Pancreas (tissue), 10 donors: Measurements from ENCODE around the gene ACOT7. TPM values are rescaled to one million over a fixed set of nuclear protein-coding genes. Genes with fewer than 3 reads are reported as not detected.
A peak's percentile ranks its signal among the peaks of the same experiment; 100 is the strongest.

Source experiments
- ATAC-seq, 4 donors: fragments of 200-7000 bp; cut with Tn5 transposase; one replicate each; pipeline versions ENCODE4 v1.8.0 to v1.9.1; 2020; ENCODE audit warnings: mild to moderate bottlenecking in 4 of 4, moderate library complexity in 4 of 4
- DNase-seq, 6 donors: peaks; one replicate each; pipeline ENCODE4 v3.0.0-alpha.2; 2020
- FAIRE-seq: peaks from 2 replicates; lab custom pipeline; 2012; peaks lifted over from hg19 to GRCh38; lab: Jason Lieb, UNC
- H3K27ac ChIP-seq, 4 donors: fragments of 200-600 bp; sonication (generic); 1 replicate in 3 of 4; 2 replicates in 1 of 4; pipeline versions ENCODE4 v1.5.0 to v1.8.0; 2020
- H3K27me3 ChIP-seq, 4 donors: fragments of 200-600 bp; one replicate each; pipeline ENCODE4 v1.8.0; 2021
- H3K36me3 ChIP-seq, 3 donors: fragments of 200-600 bp; sonication (generic) in 1 of 3; one replicate each; pipeline versions ENCODE4 v1.5.0 to v1.8.0; 2020 to 2021
- H3K4me1 ChIP-seq, 3 donors: fragments of 200-600 bp; one replicate each; pipeline ENCODE4 v1.8.0; 2021
- H3K4me3 ChIP-seq, 4 donors: fragments of 200-600 bp; sonication (generic) in 2 of 4; one replicate each; pipeline versions ENCODE4 v1.5.0 to v1.8.0; 2020 to 2021
- H3K9me3 ChIP-seq, 4 donors: fragments of 200-600 bp; one replicate each; pipeline ENCODE4 v1.8.0; 2021
- WGBS, 2 donors: extraction: QIAGEN DNeasy Blood & Tissue Kit; methylation state at CpG; one replicate each; pipeline ENCODE4 v1.1.7; 2013; 5-methylcytosine and 5-hydroxymethylcytosine counted together
- intact Hi-C, 3 donors: fragments of 100-400 bp; cut with DNase I; formaldehyde crosslinking; loops; one replicate each; pipeline versions ENCODE4 v1.11.1 to v1.14.2; 2022
- polyA plus RNA-seq, 2 donors: library from polyadenylated mRNA; stranded (reverse); fragments of 200-250 nt; gene quantifications; one replicate each; pipeline ENCODE4 v1.2.3, GENCODE V29; 2013
- total RNA-seq, 6 donors: library from RNA; stranded (reverse); fragmentation: NEBNext Ultra II Directional in 4 of 6; extraction: Animal tissue kit (Norgen Biotek cat#: 25700) in 4 of 6; gene quantifications; one replicate each; pipeline versions ENCODE4 v1.2.1 to v1.2.4, GENCODE V29; 2021 to 2023
- TF ChIP-seq, protein P1 (sequence below), 4 donors: fragments of 200-600 bp; sonication (generic) in 3 of 4; IDR thresholded peaks; one replicate each; pipeline versions ENCODE4 v1.5.0 to v1.8.0; 2021; ENCODE audit warnings: antibody characterized with exemption in 4 of 4
- donor health status: healthy with polysubstance abuse.
- donor health status: DM: no; HTN: no; CAD: no; lungs with moderate emphysema.
- donor health status: DM: no; HTN: no; CAD: no.
- donor health status: control.
- donor health status: control.
- donor health status: Bipolar disorder and iron deficiency.
- donor health status: DM: yes; HTN: yes; CAD: no.
- donor health status: DM: no; HTN: no; CAD: no.
- donor health status: DM: no; HTN: no; CAD: no.
- donor health status: DM: yes; HTN: yes; CAD: no.

The ACOT7 gene
- total and polyA plus RNA-seq, 8 donors, result 3.1 to 7.6 (median 5.2) TPM

DNA sequence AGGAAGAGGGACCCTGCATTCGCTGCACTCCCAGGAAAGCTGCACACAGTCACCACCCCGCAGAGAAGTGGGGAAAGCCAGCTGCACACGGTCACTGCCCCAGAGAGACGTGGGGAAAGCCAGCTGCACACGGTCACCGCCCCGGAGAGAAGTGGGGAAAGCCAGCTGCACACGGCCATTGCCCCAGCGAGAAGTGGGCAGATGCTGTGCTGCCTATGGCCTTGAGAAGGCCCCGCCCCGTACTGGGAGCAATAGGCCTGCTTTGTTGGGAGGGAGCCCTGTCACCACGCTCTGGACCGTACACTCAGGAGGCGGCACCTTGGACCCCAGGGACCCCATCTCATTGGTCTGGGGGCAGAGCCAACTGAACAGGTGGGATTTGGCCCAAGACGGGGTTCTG lies 128.4 kb downstream of the ACOT7 start:
- H3K27me3 ChIP-seq, result no peaks in the 10 kb centered on the region
- ATAC-seq, result peak in 2 of 4 donors; percentile 54 to 65
- no peaks in the 10 kb centered on the region for H3K9me3 ChIP-seq
- peak in 2 of 6 donors; percentile 34 to 50 for DNase-seq
- WGBS, 2 donors, result 47 to 57% methylated on average over 15 of the region's 15 CpGs
- no peaks in the 10 kb centered on the region for H3K36me3 ChIP-seq
- no peak overlapping the region for H3K4me3 ChIP-seq
- no peak overlapping the region for H3K27ac ChIP-seq
- TF ChIP-seq, protein P1, sequence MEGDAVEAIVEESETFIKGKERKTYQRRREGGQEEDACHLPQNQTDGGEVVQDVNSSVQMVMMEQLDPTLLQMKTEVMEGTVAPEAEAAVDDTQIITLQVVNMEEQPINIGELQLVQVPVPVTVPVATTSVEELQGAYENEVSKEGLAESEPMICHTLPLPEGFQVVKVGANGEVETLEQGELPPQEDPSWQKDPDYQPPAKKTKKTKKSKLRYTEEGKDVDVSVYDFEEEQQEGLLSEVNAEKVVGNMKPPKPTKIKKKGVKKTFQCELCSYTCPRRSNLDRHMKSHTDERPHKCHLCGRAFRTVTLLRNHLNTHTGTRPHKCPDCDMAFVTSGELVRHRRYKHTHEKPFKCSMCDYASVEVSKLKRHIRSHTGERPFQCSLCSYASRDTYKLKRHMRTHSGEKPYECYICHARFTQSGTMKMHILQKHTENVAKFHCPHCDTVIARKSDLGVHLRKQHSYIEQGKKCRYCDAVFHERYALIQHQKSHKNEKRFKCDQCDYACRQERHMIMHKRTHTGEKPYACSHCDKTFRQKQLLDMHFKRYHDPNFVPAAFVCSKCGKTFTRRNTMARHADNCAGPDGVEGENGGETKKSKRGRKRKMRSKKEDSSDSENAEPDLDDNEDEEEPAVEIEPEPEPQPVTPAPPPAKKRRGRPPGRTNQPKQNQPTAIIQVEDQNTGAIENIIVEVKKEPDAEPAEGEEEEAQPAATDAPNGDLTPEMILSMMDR (IDR thresholded peaks at IDR 0.05), result no peak
- intact Hi-C loops, result no loop called here
- no peak for FAIRE-seq
- no peaks in the 10 kb centered on the region for H3K4me1 ChIP-seq

DNA sequence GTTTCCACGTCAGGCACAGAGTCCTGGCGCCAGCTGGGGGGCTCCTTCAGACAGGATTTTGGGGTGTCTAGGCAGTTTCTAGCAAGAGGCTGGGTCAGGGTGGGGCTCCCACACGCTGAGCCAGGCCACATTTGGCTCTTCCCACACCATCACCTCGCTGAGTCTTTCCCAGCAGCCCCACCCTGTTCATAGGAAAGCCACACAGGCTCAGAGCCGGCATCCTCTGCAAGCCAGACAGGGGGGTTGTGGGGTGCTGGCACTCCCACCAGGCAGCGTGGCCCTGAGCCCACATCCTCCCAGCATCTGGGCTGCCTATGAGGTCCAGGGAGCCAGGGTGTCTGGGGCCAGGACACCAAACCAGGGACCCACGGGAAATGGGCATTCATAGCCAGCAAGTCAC lies 129.9 kb downstream of the ACOT7 start:
- H3K27me3 ChIP-seq, result no peaks in the 10 kb centered on the region
- intact Hi-C loops, result no loop called here

DNA sequence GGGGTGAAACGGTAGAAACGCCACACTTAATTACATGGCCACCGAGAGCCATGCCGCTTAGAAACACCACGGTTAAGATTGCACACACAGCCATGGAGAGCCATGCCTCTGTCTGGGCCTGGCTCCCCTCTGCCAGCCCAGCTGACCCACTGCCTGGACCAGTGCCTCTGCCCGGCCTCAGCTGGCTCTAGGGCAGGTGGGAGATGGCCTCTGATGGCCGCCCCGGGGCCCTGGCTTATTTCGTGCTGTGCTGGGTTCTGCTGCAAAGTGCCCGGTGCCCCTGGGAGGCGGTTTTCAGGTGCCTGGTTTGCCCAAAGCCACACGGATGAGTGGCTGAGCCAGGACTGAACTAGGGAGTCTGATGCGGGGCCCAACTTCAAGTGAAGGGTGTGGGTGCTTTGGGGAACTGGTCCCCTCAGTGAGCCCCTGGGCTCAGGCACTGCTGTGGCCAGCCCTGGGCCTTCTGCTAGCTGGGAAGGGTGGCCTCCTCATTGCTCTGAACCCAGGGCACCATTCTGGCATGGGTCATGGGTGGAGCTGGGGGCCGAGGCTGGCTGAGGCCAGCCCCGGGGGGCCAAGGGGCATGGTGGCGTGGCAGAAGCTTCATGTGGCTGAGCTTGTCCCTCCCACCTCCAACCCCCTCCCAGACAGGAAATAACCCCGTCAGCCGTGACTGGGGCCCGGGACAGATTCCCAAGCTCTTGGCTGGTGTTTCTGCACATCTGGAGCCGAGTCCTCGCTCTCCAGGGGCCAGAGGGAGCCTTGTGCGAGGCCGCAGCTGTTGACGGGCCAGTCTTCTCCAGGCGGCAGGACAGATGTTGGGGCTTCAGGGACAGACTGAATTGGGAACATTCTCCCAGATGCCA lies 130.8 kb downstream of the ACOT7 start:
- no peaks in the 10 kb centered on the region for H3K36me3 ChIP-seq
- H3K4me3 ChIP-seq, result no peak overlapping the region
- WGBS, 2 donors, result 83 to 89% methylated on average over 22 to 25 of the region's 25 CpGs
- H3K27ac ChIP-seq, result no peak overlapping the region
- no peaks in the 10 kb centered on the region for H3K27me3 ChIP-seq
- no peaks in the 10 kb centered on the region for H3K9me3 ChIP-seq
- DNase-seq, result no peak
- no peak for ATAC-seq
- no peak for FAIRE-seq
- intact Hi-C loops, result no loop called here
- H3K4me1 ChIP-seq, result no peaks in the 10 kb centered on the region
- TF ChIP-seq, protein P1 (IDR thresholded peaks at IDR 0.05), result no peak

More for the DNA sequence above, 129.9 kb downstream of the ACOT7 start:
- ATAC-seq (no peak), FAIRE-seq (no peak), DNase-seq (no peak)
- TF ChIP-seq, protein P1 (IDR thresholded peaks at IDR 0.05), result no peak
- Histone ChIP-seq H3K4me1 (no peaks in the 10 kb centered on the region), H3K9me3 (no peaks in the 10 kb centered on the region), H3K36me3 (no peaks in the 10 kb centered on the region), H3K27ac (no peak overlapping the region), H3K4me3 (no peak overlapping the region)
- WGBS, 2 donors, result 88 to 90% methylated on average over 7 of the region's 7 CpGs

DNA sequence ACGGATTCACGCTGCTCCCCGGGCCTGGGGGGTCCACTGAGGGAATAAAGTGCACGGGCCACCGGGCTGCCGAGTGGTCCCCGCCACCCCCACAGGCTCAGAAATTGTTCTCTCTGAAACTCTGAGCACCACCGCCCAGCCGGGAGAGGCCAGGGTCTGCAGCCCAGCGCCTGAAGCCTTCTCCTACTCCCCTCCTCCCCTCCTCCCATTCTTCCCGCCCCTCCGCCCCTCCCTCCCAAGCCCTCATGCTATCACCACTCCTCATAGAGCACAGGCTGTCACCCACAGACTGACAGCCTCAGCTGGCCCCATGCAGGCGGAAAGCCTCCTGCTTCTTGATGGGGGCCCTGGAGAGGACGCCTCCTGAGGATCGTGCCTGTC lies 132.0 kb downstream of the ACOT7 start:
- Histone ChIP-seq H3K4me1 (no peaks in the 10 kb centered on the region), H3K36me3 (no peaks in the 10 kb centered on the region), H3K4me3 (no peak overlapping the region), H3K9me3 (no peaks in the 10 kb centered on the region), H3K27me3 (no peaks in the 10 kb centered on the region), H3K27ac (no peak overlapping the region)
- DNase-seq (no peak), ATAC-seq (no peak), FAIRE-seq (no peak)
- intact Hi-C loops, result no loop called here
- WGBS, 2 donors, result 30 to 39% methylated on average over 9 to 15 of the region's 15 CpGs
- TF ChIP-seq, protein P1 (IDR thresholded peaks at IDR 0.05), result no peak
